ENCODE data around the gene WFDC2.

WFDC2 gene

GRCh38 chr20:45497971-45498494, 28.5 kb downstream of the WFDC2 start:
- DNase-seq (ENCODE audit: low spot score): no peak

GRCh38 chr20:45500022-45500421, 30.5 kb downstream of the WFDC2 start:
- no peak for DNase-seq (ENCODE audit: low spot score)

GRCh38 chr20:45501600-45501999, 32.0 kb downstream of the WFDC2 start:
- DNase-seq (ENCODE audit: low spot score): no peak

- no peak for DNase-seq (ENCODE audit: low spot score)
Observed at GRCh38 chr20:45502561-45502960, 33.0 kb downstream of the WFDC2 start.

GRCh38 chr20:45503403-45503802, 33.9 kb downstream of the WFDC2 start:
- no peak for DNase-seq (ENCODE audit: low spot score)

GRCh38 chr20:45506398-45506797, 36.8 kb downstream of the WFDC2 start:
- DNase-seq (ENCODE audit: low spot score): no peak

GRCh38 chr20:45507011-45507820, 37.7 kb downstream of the WFDC2 start:
- peak; percentile 20 for DNase-seq (ENCODE audit: low spot score)

- DNase-seq (ENCODE audit: low spot score): no peak
Observed at GRCh38 chr20:45508068-45508886, 38.7 kb downstream of the WFDC2 start.

- no peak for DNase-seq (ENCODE audit: low spot score)
Observed at GRCh38 chr20:45509091-45509490, 39.5 kb downstream of the WFDC2 start.

GRCh38 chr20:45510242-45510862, 40.8 kb downstream of the WFDC2 start:
- DNase-seq (ENCODE audit: low spot score): no peak

- no peak for DNase-seq (ENCODE audit: low spot score)
Observed at GRCh38 chr20:45515147-45515913, 45.8 kb downstream of the WFDC2 start, which contains the start of gene SPINT3. Gene SPINT3, minus strand, starts transcription at chr20:45515622. Its CDS starts 14 bp downstream, at chr20:45515608.

GRCh38 chr20:45518282-45518681, 48.7 kb downstream of the WFDC2 start:
- no peak for DNase-seq (ENCODE audit: low spot score)

- no peak for DNase-seq (ENCODE audit: low spot score)
Observed at GRCh38 chr20:45523821-45524220, 54.3 kb downstream of the WFDC2 start.

GRCh38 chr20:45527294-45527693, 57.7 kb downstream of the WFDC2 start:
- DNase-seq (ENCODE audit: low spot score): no peak

Data from globus pallidus (tissue), 1 donor.